Stomach (tissue), 4 donors: Measurements from ENCODE around the gene MED13L.

Experiments used
- CTCF ChIP-seq, 7 experiments: fragments of 450-650 bp in 4 of 7; fragments of 200-600 bp in 3 of 7; sonication (generic) in 3 of 7; IDR thresholded peaks; one replicate each; pipeline ENCODE4 v1.5.1; 2016 to 2019; ENCODE audit warnings: antibody characterized with exemption in 7 of 7, control low read depth in 2 of 7, mild to moderate bottlenecking in 1 of 7
- EP300 ChIP-seq: sonication (generic); formaldehyde crosslinking; IDR thresholded peaks from one replicate; pipeline ENCODE4 v1.6.1; 2017; ENCODE audit warnings: antibody characterized with exemption

- TF ChIP-seq CTCF (IDR thresholded peaks at IDR 0.05) (no peak), EP300 (no peak)
Measured at GRCh38 chr12:116024769-116025168, 252.7 kb downstream of the MED13L start.
